Skin of body (tissue), 2 donors: ENCODE results near the gene AGPAT4. TPM values are rescaled to one million over a fixed set of nuclear protein-coding genes. Genes with fewer than 3 reads are reported as not detected.
"Not testable (repeated sequence)": the region's sequence is repeated elsewhere in the genome, so short reads cannot be mapped to it uniquely, and the experiment has no call there.

Source experiments
- DNase-seq: peaks from one replicate; lab custom pipeline; 2025; lab: John Stamatoyannopoulos, UW
- total RNA-seq: library from RNA; depleted of rRNA; stranded (reverse); fragments of >200 nt; gene quantifications from one replicate; pipeline ENCODE4 v1.2.3, GENCODE V29; 2014

The AGPAT4 gene
- total RNA-seq, 1 donor from 2014 or later: 17.2 TPM

GRCh38 chr6:161207200-161207599 is 66.7 kb downstream of the AGPAT4 start:
- DNase-seq: no peak

DNA sequence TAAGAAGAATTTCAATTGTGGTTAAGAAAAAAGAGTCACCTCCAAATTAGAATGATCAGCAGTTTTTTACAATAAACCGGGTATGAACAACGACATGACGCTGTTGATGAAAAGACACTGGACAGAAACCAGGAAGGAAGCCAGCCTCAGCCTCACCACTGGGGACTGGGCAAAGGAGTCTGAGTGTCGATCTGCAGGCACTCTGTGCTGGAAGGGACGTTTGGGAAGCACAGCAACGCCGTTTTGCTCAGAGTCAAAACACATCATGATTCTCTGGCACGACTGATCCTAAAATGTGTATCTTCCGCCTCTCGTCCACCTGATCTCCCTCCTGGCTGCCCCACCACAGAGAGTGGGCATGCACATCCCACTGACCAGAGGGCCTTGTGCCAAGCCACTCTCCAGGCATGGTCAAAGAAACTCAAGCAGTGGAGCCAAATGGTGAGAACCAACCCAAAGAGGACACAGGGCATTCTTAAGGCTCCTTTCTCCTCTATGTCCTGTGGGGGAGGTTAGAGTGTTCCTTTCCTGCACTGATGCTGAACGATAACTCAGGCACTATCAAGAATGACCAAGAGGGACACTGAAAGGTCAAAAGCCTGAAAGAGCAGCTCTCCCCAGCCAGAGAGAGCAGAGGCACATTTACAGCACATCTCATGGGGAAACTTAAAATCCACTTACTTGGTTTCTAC is 68.8 kb downstream of the AGPAT4 start:
- no peak for DNase-seq

DNA sequence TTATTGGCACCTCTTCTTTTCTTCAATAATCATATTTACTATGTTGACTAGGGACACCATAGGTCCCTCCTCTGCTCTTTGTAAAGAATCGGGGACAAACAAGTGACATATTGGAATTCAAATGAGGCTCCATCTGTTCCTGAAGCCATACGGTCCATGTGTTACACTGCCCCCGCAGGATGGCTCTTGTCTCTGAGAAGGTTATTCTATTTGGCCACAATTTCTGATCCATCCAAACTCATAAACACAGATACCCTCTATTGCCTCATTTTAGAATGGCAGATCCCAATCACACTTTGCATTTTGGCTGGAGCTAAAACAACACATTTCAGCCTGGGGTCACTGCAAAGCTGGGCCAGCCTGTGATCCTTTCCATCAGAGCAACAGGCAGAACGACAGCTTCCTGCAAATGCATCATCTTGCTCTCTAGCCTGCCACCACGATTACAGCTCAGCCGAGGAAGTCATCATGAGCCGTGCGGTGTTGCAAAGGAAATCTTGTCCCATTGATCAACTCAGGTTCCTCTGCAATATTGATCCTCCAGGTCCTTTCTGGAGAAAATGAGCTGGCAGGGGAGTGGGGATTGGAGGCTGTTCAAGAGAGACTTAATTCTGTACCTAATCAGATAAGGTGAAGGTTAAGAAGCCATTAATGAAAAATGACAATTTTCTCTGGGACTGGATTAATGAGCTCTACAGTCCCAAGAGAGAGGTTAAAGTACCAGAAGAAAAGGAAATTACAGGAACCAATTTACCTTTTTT is 73.1 kb downstream of the AGPAT4 start:
- DNase-seq: no peak

DNA sequence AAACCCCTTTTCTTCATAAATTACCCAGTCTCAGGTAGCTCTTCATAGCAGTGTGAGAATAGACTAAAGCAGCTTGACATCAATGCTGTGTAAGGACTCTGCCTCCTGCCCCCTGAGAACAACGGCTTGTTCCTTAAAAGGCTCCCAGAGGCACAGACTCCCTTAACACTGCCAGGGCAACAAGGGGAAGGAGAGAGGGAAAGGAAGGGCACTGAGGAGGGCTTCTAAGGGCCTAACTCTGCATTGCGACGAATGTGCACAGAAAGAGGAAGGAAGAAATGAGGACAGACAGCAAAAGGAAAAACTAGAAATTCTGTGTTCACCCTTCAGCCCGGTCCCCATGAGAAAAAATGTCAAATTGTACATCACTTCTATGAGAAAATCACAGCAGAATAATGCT is 74.0 kb downstream of the AGPAT4 start:
- no peak for DNase-seq

DNA sequence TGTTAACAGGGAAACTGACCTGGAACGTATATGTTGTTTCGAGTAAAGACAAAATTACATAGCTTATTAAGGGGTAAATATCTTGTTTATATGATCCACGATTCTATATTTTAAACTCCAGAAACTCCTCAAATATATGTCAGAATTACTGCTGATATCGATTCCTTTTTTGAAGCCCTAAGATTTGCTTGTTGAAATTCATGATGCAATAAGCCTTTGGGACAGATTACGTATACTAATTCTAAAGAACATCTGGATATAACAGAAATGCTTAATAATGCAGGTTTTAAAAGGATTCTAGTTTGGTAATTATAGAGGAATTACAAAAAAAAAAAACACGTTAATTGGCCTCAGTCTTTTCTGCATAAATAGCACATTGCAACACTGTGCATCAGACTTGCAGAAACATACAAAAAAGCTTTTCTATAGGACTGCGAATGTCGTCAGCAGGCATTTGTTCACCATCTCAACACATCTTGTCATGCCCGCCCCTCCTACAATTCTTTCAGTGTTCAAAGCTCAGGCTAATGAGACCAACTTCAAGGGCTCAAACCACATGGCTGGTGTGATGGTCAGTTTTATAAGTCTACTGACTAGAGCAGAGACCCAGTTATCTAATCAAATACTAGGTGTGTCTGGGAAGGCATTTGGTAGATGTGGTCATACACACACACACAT is 74.9 kb downstream of the AGPAT4 start:
- DNase-seq: peak; percentile 89

DNA sequence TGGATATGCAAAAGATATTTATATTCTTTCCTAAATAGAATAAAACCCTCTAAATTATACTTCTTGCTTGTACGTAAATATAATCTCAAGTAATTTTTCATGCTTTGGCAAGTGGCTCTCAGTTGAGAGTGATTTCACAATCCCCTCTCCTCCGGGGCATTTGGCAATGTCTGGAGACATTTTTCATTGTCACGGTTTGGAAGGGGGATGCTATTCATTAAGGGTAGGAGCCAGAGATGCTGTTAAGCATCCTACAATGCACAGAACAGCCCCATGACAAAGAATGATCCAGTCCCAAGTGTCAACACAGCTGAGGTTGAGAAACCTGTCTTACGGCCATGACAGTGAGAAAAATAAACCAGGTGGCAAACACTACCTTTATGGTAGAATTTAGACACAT is 75.7 kb downstream of the AGPAT4 start:
- DNase-seq: peak; percentile 80

DNA sequence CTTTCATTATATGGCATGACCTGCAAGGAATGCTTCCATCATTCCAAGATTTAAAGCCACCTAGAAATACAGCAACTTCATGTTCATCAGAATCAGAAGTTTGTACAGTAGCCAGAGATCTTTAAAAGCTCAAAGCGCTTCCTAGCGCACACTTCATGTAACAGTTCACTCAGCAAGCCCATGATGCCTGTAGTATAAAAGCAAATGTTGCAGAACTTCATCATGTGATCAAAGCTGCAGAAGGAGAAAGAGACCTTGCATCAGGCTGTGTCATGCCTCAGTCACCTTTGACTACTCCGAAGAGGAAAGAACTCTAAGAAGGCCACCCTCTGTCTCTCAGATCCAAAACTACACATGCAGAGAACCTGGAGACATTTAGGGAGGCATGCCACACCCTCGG is 78.5 kb downstream of the AGPAT4 start:
- DNase-seq: no peak

GRCh38 chr6:161194374-161194773 is 79.5 kb downstream of the AGPAT4 start:
- DNase-seq: no peak

DNA sequence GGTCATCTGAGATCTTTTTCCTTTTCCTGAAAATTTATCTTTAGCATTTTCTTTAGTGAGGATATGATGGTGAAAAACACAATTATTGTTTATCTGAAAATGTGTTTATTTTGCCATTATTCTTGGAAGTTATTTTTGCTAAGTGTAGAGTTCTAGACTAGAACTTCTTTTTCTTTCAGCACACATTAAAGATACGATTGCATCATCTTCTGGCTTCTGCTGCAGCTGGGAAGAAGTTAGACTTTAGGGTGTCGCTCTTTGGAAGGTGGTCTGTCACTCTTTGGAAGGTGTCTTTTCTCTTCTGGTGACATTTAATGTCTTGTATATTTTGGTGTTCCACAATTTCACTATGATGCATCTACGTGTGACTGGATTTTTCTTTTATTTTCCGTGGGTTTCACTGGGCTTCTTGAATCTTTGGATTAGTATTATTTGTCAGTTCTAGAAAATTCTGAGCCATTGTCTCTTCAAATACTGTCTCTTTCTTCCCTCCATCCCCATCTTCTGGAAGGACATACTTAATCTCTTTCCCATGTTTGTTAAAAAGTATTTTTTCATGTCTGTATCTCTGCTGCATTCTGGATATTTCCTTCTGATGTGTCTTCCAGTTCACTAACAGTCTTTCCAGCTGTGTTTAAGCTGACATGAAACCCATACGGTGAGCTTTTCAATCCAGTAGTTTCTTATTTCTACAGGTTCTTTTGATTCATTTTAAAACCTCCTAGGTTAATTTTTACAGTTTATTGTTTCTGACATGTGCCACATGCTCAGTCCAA is 81.0 kb downstream of the AGPAT4 start:
- no peak for DNase-seq

DNA sequence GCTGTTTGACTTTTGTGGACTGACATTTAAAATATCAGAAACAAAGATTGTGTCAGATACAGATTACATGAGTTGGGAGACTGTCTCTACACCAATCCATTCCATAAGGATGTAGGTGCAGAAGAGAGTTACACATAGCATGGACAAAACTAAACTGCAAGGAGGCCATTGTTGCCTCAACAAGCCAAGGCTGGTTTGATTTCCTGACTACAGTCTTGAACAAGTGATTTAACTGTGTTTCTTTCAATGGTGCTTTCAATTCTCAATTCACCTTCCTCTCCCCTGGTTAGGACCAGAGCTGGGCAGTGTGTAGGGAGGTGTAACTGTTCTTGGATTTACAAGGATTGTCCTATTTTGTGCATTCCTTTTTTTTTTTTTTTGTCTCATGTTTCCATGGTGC is 82.2 kb downstream of the AGPAT4 start:
- no peak for DNase-seq

DNA sequence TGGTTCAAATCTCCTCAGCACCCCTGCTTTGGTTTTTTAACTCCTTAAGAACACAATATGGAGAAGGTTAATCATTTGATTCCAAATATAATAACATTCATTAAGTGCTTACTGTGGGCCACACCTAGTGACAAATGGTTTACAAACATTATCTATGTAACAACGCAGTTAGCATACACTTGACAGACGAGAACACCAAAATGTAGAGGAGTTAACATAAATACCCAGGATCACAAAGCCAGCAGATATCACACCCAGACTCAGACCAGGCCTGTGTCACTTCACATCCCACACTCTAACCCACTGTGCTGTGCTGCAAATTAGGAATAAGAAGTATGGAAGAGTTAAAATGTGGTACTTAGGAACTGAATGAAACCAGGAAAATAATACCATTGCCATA is 82.9 kb downstream of the AGPAT4 start:
- DNase-seq: no peak

DNA sequence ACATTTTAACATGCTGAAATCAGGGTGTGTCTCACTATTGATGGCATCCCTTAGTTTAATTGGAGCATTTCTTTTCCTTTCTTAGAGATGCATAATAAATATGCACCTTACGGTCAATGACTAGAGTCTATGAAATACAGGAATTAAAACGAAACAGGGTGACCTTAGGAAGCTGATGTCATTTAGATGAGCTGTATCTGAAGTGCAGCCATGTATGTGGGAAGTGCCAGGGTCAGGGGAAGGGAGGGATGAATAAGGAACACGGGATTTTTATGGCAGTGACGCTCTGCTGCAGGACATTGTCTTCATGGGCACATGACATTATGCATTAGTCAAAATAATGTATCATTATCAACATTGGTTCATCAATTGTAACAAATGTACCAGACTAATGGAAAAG is 84.0 kb downstream of the AGPAT4 start:
- no peak for DNase-seq

DNA sequence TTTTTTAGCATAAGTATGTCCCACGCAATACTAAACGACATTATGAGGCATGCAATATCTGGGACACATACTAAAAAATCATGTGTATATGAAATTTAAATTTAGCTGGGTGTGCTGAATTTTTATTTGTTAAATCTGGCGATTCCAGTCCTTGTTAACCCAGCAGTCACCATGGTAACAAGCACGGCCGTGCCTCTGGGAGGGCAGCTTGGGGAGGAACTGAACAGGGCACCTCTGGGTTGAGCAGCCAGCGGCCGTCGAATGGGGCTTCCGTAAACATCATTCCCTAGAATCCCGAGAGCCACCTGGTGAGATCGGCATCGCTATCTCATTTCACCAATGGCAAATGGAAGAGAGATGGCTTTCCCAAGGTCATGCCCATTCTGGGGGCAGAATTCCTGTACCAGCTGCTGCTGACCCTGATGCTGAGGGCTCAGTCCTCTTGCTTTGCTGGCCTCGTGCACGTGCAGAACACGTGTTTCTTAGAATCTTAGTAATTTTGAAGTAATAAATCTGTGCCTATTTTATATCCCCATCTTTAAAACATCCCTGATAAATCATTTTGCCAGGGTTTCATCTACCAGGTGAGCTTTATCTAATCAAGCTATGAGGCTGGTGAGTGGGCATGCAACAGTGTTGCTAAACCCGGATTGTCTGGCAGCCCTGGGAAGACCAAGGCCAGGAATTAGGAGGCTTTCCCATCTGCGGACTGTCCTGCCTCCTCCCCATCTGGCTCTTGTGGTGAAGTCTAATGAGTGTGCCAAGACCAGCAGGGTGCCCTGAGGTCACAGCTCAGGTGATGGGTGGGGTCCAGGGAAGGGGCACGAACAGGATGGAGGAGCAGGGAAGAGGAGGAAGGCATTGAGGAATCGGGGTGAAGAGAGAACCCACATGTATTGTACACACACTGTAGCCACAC is 85.1 kb downstream of the AGPAT4 start:
- DNase-seq: no peak

- DNase-seq: no peak
These were observed 87.6 kb downstream of the AGPAT4 start for GRCh38 chr6:161186173-161186769.

DNA sequence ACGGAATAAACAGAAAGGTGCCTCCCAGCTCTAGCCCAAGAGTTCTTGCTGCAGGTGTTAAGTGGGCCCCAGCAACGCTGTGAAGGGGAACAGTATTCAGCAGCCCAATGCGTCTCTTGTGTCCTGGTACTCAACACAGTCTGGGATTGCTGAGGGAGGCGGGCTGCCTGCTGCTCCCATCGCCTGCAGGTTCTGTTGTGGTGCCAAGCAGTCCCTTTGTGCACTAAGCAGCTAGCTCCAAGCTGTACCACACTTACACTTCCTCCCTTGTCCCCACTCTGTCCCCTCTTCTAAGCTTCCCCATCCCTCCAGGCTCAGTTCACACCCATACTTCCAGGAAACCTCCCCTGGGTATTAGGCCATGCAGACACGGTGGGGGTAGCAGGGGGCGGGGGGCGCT is 92.7 kb downstream of the AGPAT4 start:
- no peak for DNase-seq

DNA sequence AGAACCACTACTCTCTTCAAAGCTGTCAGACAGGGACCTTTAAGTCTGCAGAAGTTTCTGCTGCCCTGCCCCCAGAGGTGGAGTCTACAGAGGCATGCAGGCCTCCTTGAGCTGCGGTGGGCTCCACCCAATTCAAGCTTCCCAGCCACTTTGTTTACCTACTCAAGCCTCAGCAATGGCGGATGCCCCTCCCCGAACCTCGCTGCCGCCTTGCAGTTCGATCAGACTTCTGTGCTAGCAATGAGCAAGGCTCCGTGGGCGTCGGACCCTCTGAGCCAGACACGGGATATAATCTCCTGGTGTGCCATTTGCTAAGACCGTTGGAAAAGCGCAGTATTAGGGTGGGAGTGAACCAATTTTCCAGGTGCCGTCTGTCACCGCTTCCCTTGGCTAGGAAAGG is 95.7 kb downstream of the AGPAT4 start:
- not testable (repeated sequence) for DNase-seq

GRCh38 chr6:161176428-161176827 is 97.4 kb downstream of the AGPAT4 start:
- not testable (repeated sequence) for DNase-seq

GRCh38 chr6:161172769-161173168 is 101.1 kb downstream of the AGPAT4 start:
- DNase-seq: not testable (repeated sequence)

DNA sequence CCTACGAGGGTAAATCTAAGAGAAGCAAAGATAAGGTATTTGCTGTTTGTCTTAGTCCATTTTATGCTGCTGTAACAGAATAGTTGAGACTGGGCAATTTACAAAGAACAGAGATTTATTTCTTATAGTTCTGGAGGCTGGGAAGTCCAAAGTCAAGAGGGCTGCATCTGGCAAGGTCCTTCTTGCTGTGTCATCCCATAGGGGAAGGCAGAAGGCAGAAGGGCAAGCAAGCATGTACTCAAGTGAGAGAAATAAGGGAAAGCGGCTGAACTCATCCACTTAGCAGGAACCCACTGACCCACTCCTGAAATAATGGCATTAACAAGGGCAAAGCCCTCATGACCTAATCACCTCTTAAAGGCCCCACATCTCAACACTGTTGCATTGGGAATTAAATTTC is 102.7 kb downstream of the AGPAT4 start:
- no peak for DNase-seq

DNA sequence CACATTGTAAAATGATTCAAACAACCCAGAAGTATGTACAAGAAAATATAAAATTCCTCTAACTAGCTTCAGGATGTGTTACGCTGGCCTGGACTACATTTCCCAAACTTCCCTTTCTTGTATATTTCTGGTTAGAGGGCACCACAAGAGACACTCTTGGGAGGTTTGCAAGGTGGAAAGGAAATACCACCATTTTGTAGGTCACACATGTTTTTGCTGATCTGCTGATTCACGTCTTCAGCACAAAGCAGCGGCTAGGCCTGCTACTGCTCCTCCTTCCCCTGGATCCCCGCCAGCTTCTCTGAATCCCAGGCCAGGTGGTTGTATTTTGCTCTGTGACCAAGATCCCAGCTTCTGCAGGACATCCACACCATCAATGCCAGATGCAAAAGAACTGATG is 104.2 kb downstream of the AGPAT4 start:
- DNase-seq: peak; percentile 9
